Type B pancreatic cell (in vitro differentiated cells): ENCODE data around the gene C19orf38. TPM values are rescaled to one million over a fixed set of nuclear protein-coding genes. Genes with fewer than 3 reads are reported as not detected.
"Not testable (repeated sequence)": the region's sequence is repeated elsewhere in the genome, so short reads cannot be mapped to it uniquely, and the experiment has no call there.

Experiments used
- DNase-seq: peaks from one replicate; pipeline ENCODE4 v3.0.0; 2021; ENCODE audit warnings: mixed read lengths; ENCODE audit not compliant: unreplicated experiment; ENCODE audit errors: extremely low spot score
- H3K27ac Mint-ChIP-seq: 2 replicates; pipeline ENCODE4 v1.8.0; 2021; ENCODE audit warnings: mild to moderate bottlenecking, mixed read lengths
- H3K27me3 Mint-ChIP-seq: 2 replicates; pipeline ENCODE4 v1.8.0; 2021; ENCODE audit warnings: mixed read lengths
- H3K36me3 Mint-ChIP-seq: 2 replicates; pipeline ENCODE4 v1.8.0; 2021; ENCODE audit warnings: mixed read lengths
- H3K4me1 Mint-ChIP-seq: one replicate; pipeline ENCODE4 v1.8.0; 2021; ENCODE audit warnings: mixed read lengths; ENCODE audit not compliant: unreplicated experiment
- H3K4me3 Mint-ChIP-seq: 2 replicates; pipeline ENCODE4 v1.8.0; 2021; ENCODE audit warnings: mild to moderate bottlenecking, mixed read lengths
- H3K9me3 Mint-ChIP-seq: 2 replicates; pipeline ENCODE4 v1.8.0; 2021; ENCODE audit warnings: mixed read lengths
- total RNA-seq: library from RNA; stranded (reverse); gene quantifications from 2 replicates; pipeline ENCODE4 v1.2.1, GENCODE V29; 2021; ENCODE audit warnings: low replicate concordance
- TF ChIP-seq, protein P1 (sequence below): fragments of 200-600 bp; sonication (generic); conservative IDR thresholded peaks from 2 replicates; pipeline ENCODE4 v1.5.0; 2021; ENCODE audit warnings: antibody characterized with exemption, mild to moderate bottlenecking

The C19orf38 gene
- total RNA-seq, 1 donor from 2014 or later = 1.1 TPM

GRCh38 chr19:10855879-10856522 lies 7.8 kb downstream of the C19orf38 start:
- H3K27me3 Mint-ChIP-seq = no peaks in the 10 kb centered on the region
- H3K27ac Mint-ChIP-seq = no peak overlapping the region
- H3K36me3 Mint-ChIP-seq = no peaks in the 10 kb centered on the region
- no peak for DNase-seq
- TF ChIP-seq, protein P1, sequence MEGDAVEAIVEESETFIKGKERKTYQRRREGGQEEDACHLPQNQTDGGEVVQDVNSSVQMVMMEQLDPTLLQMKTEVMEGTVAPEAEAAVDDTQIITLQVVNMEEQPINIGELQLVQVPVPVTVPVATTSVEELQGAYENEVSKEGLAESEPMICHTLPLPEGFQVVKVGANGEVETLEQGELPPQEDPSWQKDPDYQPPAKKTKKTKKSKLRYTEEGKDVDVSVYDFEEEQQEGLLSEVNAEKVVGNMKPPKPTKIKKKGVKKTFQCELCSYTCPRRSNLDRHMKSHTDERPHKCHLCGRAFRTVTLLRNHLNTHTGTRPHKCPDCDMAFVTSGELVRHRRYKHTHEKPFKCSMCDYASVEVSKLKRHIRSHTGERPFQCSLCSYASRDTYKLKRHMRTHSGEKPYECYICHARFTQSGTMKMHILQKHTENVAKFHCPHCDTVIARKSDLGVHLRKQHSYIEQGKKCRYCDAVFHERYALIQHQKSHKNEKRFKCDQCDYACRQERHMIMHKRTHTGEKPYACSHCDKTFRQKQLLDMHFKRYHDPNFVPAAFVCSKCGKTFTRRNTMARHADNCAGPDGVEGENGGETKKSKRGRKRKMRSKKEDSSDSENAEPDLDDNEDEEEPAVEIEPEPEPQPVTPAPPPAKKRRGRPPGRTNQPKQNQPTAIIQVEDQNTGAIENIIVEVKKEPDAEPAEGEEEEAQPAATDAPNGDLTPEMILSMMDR = peak; percentile 69
- H3K4me1 Mint-ChIP-seq = peaks cover 3% of the 10 kb centered on the region
- no peaks in the 10 kb centered on the region for H3K9me3 Mint-ChIP-seq
- no peak overlapping the region for H3K4me3 Mint-ChIP-seq

- H3K9me3 Mint-ChIP-seq, DNase-seq, H3K27ac Mint-ChIP-seq, H3K4me1 Mint-ChIP-seq, H3K4me3 Mint-ChIP-seq, H3K36me3 Mint-ChIP-seq, H3K27me3 Mint-ChIP-seq: not testable (repeated sequence)
These were observed 8.7 kb downstream of the C19orf38 start for GRCh38 chr19:10856899-10857298.

DNA sequence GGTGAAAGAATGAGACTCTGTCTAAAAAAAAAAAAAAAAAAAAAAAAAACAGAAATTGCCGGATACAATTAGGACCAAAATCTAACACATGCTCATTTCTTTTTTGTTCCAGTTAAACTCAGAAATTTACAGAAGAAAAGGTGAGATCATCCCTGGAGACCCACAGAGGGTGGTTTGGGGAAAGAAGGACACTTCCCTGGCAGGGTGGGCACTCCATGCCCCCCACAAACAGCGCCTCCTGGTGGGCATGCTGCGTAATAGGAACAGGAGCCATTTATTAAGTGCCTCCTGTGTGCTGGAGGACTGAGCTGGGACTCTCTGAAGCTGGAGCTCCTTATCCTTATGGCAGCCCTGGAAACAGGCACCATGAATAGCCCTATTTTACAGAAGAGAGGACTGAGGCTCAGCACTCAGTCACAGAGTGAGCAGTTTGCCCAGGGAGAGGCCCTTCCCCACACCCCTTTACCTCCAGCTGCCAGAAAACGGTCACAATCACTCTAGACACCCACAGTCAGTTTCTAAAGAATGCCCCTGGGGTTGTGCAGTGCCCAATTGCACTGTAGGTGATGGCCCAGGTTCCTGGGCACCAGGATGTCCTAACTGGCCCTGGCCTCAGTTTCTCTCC lies 10.1 kb downstream of the C19orf38 start:
- H3K4me3 Mint-ChIP-seq = no peak overlapping the region
- no peaks in the 10 kb centered on the region for H3K27me3 Mint-ChIP-seq
- DNase-seq = no peak
- H3K27ac Mint-ChIP-seq = no peak overlapping the region
- peaks cover 8% of the 10 kb centered on the region for H3K4me1 Mint-ChIP-seq
- no peaks in the 10 kb centered on the region for H3K36me3 Mint-ChIP-seq
- H3K9me3 Mint-ChIP-seq = no peaks in the 10 kb centered on the region
- TF ChIP-seq, protein P1 = peak; percentile 87

- Mint-ChIP-seq H3K27ac (no peak overlapping the region), H3K9me3 (no peaks in the 10 kb centered on the region), H3K36me3 (no peaks in the 10 kb centered on the region), H3K4me1 (peaks cover 19% of the 10 kb centered on the region), H3K27me3 (no peaks in the 10 kb centered on the region), H3K4me3 (no peak overlapping the region)
- TF ChIP-seq, protein P1 = peak; percentile 70
- DNase-seq = no peak
These were observed 13.0 kb downstream of the C19orf38 start for GRCh38 chr19:10861103-10861651.

DNA sequence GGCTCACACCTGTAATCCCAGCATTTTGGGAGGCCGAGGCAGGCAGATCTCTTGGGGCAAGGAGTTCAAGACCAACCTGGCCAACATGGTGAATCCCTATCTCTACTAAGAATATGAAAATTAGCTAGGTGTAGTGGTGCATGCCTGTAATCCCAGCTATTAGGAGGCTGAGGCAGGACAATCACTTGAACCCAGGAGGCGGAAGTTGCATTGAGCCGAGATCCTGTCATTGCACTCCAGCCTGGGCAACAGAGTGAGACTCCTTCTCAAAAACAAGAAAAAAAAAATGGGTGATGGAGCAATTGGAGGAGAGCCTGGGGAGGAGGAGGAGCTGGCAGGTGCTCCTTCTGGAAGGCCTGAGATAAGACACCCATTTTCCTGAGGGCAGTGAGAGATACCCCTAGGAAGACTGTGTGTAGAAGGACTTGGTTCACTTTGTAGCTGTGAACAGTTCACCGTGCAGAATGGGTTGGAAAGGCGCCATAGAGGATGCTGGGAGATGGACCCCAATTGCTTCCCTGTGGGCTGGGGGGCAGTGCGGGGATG lies 14.4 kb downstream of the C19orf38 start:
- H3K9me3 Mint-ChIP-seq = no peaks in the 10 kb centered on the region

More for the DNA sequence above, 14.4 kb downstream of the C19orf38 start:
- no peak for DNase-seq
- H3K36me3 Mint-ChIP-seq = no peaks in the 10 kb centered on the region
- peak overlapping the region; percentile 90 for H3K27ac Mint-ChIP-seq
- H3K27me3 Mint-ChIP-seq = no peaks in the 10 kb centered on the region
- H3K4me1 Mint-ChIP-seq = peaks cover 19% of the 10 kb centered on the region
- no peak overlapping the region for H3K4me3 Mint-ChIP-seq
- TF ChIP-seq, protein P1 = no peak
